ENCODE data around the gene OR4C5. TPM values are rescaled to one million over a fixed set of nuclear protein-coding genes. Genes with fewer than 3 reads are reported as not detected.

The OR4C5 gene
- total and polyA plus RNA-seq, 2 experiments from 2014 or later, result not detected

GRCh38 chr11:48354677-48355076 is 11.6 kb downstream of the OR4C5 start:
- H3K9me3 Mint-ChIP-seq, result peaks cover 94% of the 10 kb centered on the region
- no peak for ATAC-seq

More at GRCh38 chr11:48354677-48355076, 11.6 kb downstream of the OR4C5 start:
- no peaks in the 10 kb centered on the region for H3K27me3 ChIP-seq (ENCODE audit: insufficient read depth)
- no peaks in the 10 kb centered on the region for H4K20me1 ChIP-seq (replicated peaks; ENCODE audit: insufficient read depth)
- Mint-ChIP-seq H3K4me1 (no peaks in the 10 kb centered on the region), H3K27ac (no peak overlapping the region), H3K4me3 (no peak overlapping the region), H3K36me3 (ENCODE audit: low read depth) (peaks cover 16% of the 10 kb centered on the region), H3K27me3 (ENCODE audit: insufficient read depth, low read depth, poor library complexity) (no peaks in the 10 kb centered on the region)
- no peak overlapping the region for H3K4me3 ChIP-seq
- H2AFZ ChIP-seq, result no peak overlapping the region
- no peak for TF ChIP-seq ZNF462 (CRISPR knock-in tag; IDR thresholded peaks at IDR 0.05)
- TF ChIP-seq EZH2 (IDR thresholded peaks at IDR 0.05; ENCODE audit: low read depth, unreplicated experiment), result no peak
- TF ChIP-seq EZH2phosphoT487 (IDR thresholded peaks at IDR 0.05; ENCODE audit: unreplicated experiment), result no peak
- no peak for TF ChIP-seq ETS1 (IDR thresholded peaks at IDR 0.05)
- TF ChIP-seq ZNF331 (CRISPR knock-in tag; IDR thresholded peaks at IDR 0.05; ENCODE audit: low read depth), result no peak
- no peak for TF ChIP-seq NANOG (IDR thresholded peaks at IDR 0.05; ENCODE audit: borderline replicate concordance)
- no peak for TF ChIP-seq JUNB (IDR thresholded peaks at IDR 0.05; ENCODE audit: unreplicated experiment)
- TF ChIP-seq POLR2AphosphoS5 (IDR thresholded peaks at IDR 0.05; ENCODE audit: low read depth), result no peak
- TF ChIP-seq REST (IDR thresholded peaks at IDR 0.05; ENCODE audit: unreplicated experiment), result no peak
- TF ChIP-seq CTCF (conservative IDR thresholded peaks at IDR 0.05; ENCODE audit: low read depth in 2 of 2), result no peak
- TF ChIP-seq ZNF114 (CRISPR knock-in tag; IDR thresholded peaks at IDR 0.05), result no peak
- TF ChIP-seq STAT1 (IDR thresholded peaks at IDR 0.05; ENCODE audit: unreplicated experiment), result no peak
- no peak for TF ChIP-seq CREB1 (CRISPR knock-in tag; IDR thresholded peaks at IDR 0.05; ENCODE audit: low read depth)
- H3K9me2 ChIP-seq (ENCODE audit: insufficient read depth), result no peaks in the 10 kb centered on the region
- H3K4me1 ChIP-seq (ENCODE audit: insufficient read depth), result no peaks in the 10 kb centered on the region
- no peak overlapping the region for H3K27ac ChIP-seq (ENCODE audit: low read depth)
- no peaks in the 10 kb centered on the region for H3K36me3 ChIP-seq (ENCODE audit: insufficient read depth)
- no peak overlapping the region for H3K4me2 ChIP-seq
- no peaks in the 10 kb centered on the region for H3F3A ChIP-seq (replicated peaks; ENCODE audit: low read depth)
- no peak for DNase-seq (ENCODE audit: low spot score)
- no peaks in the 10 kb centered on the region for H3K79me2 ChIP-seq (replicated peaks; ENCODE audit: insufficient read depth)
